Mucosa of stomach (tissue), 1 donor: Measurements from ENCODE around the gene HMGCS2.
A peak's percentile ranks its signal among the peaks of the same experiment; 100 is the strongest.

Experiments used
- H3K27me3 ChIP-seq: one replicate; pipeline ENCODE4 v1.7.0; 2013; ENCODE audit warnings: mild to moderate bottlenecking, low read length; ENCODE audit not compliant: control insufficient read depth, insufficient read depth
- H3K36me3 ChIP-seq: one replicate; pipeline ENCODE4 v1.7.0; 2013; ENCODE audit warnings: low read length; ENCODE audit not compliant: control insufficient read depth, insufficient read depth
- H3K4me1 ChIP-seq: one replicate; pipeline ENCODE4 v1.7.0; 2013; ENCODE audit warnings: mild to moderate bottlenecking, low read length; ENCODE audit not compliant: control insufficient read depth, insufficient read depth
- H3K4me3 ChIP-seq: one replicate; pipeline ENCODE4 v1.7.0; 2013; ENCODE audit warnings: low read length
- H3K9ac ChIP-seq: one replicate; pipeline ENCODE4 v1.7.0; 2013; ENCODE audit warnings: mild to moderate bottlenecking, low read length, moderate library complexity
- H3K9me3 ChIP-seq: one replicate; pipeline ENCODE4 v1.7.0; 2013; ENCODE audit warnings: mild to moderate bottlenecking, low read length, moderate library complexity; ENCODE audit not compliant: control insufficient read depth
- donor health status: Pancreatic carcinoma.

Gene HMGCS2

DNA sequence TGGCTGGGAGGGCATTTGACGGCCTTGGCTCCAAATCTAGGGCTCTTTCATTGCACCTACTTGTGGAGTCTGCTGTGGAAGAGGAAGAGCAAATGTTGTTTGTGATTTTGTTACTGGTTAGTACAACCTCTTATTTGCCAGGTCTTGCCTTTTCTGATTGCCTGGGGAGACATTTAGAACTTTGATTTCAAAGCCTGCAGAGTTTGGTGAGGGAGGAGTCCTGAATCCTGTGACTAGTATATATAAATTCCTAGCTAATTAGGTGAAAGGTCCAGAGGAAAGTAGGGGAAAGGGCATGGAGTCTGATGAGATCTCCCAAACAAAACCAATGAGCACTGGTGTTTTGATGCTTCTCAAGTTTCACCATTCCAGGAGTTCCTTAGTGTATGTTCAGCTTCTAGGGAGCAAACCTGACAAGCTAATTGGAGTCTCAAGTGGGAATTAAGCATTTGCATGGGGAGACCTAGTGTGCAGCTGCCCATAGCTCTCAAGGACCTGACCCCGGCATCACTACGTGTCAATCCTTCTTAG lies 5.1 kb upstream of the HMGCS2 start:
- Histone ChIP-seq H3K4me1 (peaks cover 59% of the 10 kb centered on the region), H3K36me3 (no peaks in the 10 kb centered on the region), H3K9me3 (no peaks in the 10 kb centered on the region), H3K27me3 (no peaks in the 10 kb centered on the region), H3K9ac (no peak overlapping the region), H3K4me3 (no peak overlapping the region)

DNA sequence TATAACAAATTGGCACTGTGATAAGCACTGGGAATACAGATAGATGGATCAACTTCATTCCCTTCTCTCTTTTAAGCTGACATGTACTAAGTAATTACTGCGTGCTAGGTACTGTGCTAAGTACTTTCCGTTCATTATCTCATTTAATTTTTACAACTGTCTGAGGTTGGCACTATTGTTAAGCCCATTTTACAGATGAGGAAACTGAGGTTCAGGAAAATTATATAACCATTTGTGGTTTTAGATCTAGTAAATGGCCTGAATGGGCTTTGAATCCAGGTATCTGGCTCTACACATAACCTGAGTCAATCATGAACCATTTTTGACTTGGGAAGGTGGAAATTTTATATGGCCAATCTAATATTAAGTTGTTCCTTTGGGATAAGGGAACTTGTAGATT lies 3.6 kb upstream of the HMGCS2 start:
- no peaks in the 10 kb centered on the region for H3K27me3 ChIP-seq
- H3K4me1 ChIP-seq, result peaks cover 67% of the 10 kb centered on the region
- no peaks in the 10 kb centered on the region for H3K36me3 ChIP-seq
- H3K9ac ChIP-seq, result no peak overlapping the region
- no peaks in the 10 kb centered on the region for H3K9me3 ChIP-seq
- H3K4me3 ChIP-seq, result no peak overlapping the region

DNA sequence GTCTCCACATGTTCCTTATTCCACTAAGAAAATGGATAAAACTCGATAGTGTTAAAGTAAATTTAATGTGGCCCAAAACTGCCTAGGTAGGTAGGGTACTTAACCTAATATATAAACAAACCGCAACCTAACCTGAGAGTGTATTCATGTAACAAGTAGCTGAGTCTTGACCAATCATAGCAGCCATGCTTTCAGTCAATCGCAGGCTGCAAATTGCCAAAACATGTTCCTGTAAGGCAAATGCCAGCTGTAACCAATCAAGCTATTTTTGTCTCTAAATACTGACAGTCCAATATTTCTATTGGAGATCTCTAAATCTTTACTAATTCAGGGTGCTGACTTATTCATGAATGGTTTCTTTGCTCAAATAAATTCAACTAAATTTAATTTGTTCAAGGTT lies 3.1 kb upstream of the HMGCS2 start:
- H3K27me3 ChIP-seq, result no peaks in the 10 kb centered on the region
- H3K4me1 ChIP-seq, result peaks cover 72% of the 10 kb centered on the region
- no peak overlapping the region for H3K4me3 ChIP-seq
- no peaks in the 10 kb centered on the region for H3K9me3 ChIP-seq
- H3K36me3 ChIP-seq, result no peaks in the 10 kb centered on the region
- H3K9ac ChIP-seq, result no peak overlapping the region

DNA sequence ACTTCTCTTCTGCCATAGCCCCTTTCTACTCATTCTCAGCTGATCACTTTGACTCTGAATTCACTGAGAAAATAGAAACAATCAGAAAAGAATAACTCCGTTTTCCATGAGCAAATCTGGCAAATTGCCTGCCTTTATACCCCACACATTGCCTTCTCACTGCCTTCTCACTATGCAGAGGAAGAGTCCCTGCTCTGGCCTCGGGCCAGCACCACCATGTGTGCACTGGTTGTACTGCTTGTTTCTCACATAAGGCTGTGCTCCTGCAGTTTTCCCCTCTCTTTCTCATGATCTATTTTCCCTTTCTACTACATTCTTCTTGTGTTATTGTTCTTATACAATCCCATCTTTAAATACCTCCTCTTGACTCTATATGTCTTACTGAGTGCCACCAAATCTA lies 2.3 kb upstream of the HMGCS2 start:
- Histone ChIP-seq H3K4me3 (no peak overlapping the region), H3K9me3 (no peaks in the 10 kb centered on the region), H3K4me1 (peaks cover 78% of the 10 kb centered on the region), H3K9ac (no peak overlapping the region), H3K27me3 (no peaks in the 10 kb centered on the region), H3K36me3 (no peaks in the 10 kb centered on the region)

DNA sequence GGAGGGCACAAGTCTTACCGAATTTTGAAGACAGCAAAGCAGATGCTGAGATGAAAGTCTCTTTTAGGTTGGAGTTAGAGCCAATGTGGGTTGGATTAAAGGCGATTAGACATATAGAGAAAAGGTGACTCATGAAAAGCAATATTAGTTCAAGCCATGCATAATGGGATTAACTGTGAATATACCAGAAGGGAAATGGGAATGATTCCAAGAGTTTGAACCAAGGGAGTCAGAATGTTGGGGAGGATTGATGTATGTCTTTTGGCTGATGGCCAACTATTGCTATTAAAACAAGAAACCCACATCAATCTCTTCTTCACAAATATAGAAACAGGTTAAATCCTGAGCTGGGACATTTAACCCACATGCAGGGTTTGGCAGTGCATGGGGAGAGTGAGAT lies 1.2 kb downstream of the HMGCS2 start:
- Histone ChIP-seq H3K4me3 (peak overlapping the region; percentile 43), H3K9ac (peak overlapping the region; percentile 25)

DNA sequence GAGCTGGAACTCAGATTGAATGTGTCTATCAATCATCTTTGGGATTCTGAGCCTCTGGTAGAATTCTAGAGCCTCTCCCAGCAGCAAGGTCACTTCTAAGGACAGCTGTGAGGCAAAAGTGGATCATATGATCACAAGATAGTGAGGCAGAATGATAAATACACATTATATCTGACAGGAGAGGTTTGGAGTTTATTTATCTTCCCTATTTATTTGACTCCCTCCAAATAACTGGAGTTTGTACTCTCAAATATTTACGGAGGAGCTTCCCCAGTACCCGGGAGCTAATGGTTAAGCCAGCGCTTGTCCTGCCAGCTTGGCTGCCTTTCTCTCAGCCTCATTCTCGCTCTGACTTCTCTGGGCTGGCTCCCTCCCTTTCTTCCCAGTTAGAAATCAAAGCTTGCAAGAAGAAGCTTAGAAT lies 2.3 kb downstream of the HMGCS2 start:
- Histone ChIP-seq H3K9me3 (no peaks in the 10 kb centered on the region), H3K4me3 (no peak overlapping the region), H3K9ac (peak overlapping the region; percentile 25), H3K36me3 (no peaks in the 10 kb centered on the region), H3K27me3 (no peaks in the 10 kb centered on the region), H3K4me1 (peaks cover 46% of the 10 kb centered on the region)

More for the DNA sequence above, 1.2 kb downstream of the HMGCS2 start:
- Histone ChIP-seq H3K27me3 (no peaks in the 10 kb centered on the region), H3K9me3 (no peaks in the 10 kb centered on the region), H3K36me3 (no peaks in the 10 kb centered on the region), H3K4me1 (peaks cover 51% of the 10 kb centered on the region)

DNA sequence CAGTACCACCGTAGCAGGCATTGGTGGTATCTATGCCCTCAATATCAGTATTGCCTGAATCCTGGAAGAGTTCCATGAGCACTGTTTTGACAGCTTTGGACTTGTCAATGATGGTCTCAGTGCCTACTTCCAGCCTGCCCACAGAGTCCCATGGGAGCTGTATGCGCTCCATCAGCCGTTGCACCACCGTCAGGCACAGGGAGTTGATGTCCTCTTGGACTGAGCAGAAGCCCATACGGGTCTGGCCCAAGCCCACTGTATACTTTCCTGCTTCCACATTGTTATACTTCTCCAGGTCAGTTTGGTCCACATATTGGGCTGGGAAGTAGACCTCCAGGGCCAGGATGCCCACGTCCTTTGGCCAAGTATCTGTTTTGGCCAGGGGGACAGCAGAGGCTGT lies 4.5 kb downstream of the HMGCS2 start:
- no peaks in the 10 kb centered on the region for H3K27me3 ChIP-seq
- no peak overlapping the region for H3K9ac ChIP-seq
- H3K9me3 ChIP-seq, result no peaks in the 10 kb centered on the region
- peaks cover 27% of the 10 kb centered on the region for H3K4me1 ChIP-seq
- H3K36me3 ChIP-seq, result no peaks in the 10 kb centered on the region
- H3K4me3 ChIP-seq, result no peak overlapping the region

DNA sequence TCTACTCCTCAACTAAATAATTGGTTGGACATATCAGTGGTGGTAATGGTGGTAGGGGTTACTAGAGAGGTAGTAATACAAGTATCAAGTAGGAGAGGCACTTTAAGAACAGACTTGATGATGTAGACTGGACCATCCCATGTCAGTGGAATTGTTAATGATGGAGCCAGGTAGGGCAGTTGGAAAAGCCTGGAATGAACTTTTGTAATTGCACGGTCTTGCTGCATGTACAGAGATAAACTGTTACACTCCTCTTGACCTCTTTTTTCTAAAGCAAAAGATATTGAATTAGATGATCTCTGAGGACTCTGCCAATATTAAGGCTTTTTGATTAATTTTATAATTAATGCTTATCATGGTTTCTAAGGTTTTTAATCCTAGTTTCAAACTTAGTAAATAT lies 5.8 kb downstream of the HMGCS2 start:
- Histone ChIP-seq H3K27me3 (no peaks in the 10 kb centered on the region), H3K4me1 (peaks cover 15% of the 10 kb centered on the region), H3K36me3 (no peaks in the 10 kb centered on the region), H3K4me3 (no peak overlapping the region), H3K9me3 (no peaks in the 10 kb centered on the region), H3K9ac (no peak overlapping the region)

DNA sequence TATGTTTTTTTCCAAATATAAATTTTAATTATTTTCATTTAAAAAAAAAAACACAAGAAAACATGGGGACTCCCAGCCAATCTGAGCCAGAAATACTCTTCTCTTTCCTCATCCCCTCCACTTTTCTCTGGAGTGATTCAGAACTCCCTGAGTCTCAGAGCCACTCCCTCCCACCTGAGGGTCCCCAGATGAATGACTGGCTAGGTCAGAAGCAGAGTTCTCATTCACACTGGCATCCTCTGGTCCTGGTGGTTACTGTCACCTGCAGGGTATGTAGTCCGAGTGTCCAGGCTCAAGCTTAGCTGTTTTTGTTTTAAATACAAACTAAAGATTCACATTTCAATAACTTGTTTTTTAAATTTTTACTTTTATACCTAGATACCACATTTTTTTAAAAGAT lies 6.3 kb downstream of the HMGCS2 start:
- Histone ChIP-seq H3K4me1 (peaks cover 15% of the 10 kb centered on the region), H3K36me3 (no peaks in the 10 kb centered on the region), H3K9me3 (no peaks in the 10 kb centered on the region), H3K4me3 (no peak overlapping the region), H3K9ac (no peak overlapping the region), H3K27me3 (no peaks in the 10 kb centered on the region)

DNA sequence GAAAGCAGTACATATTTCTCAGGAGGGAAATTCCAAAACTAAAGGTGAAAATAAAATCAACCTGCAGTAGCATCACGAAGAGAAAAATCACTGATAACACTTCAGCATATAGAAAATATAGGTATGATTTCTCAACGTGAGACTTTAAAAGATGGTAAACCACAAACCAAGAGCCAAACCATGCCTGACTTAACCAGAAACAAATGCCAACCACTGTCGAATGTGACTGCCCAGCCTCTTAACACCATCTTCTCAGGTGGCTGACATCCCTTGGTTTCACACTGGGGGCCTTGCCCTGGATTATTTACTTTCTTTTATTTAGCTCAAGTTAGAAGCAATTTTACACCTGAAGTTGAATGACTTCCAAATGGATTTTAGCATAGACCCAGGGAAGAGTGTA lies 10.1 kb downstream of the HMGCS2 start:
- Histone ChIP-seq H3K27me3 (no peaks in the 10 kb centered on the region), H3K4me3 (no peak overlapping the region), H3K4me1 (no peaks in the 10 kb centered on the region), H3K9ac (no peak overlapping the region), H3K36me3 (peaks cover 4% of the 10 kb centered on the region), H3K9me3 (no peaks in the 10 kb centered on the region)

DNA sequence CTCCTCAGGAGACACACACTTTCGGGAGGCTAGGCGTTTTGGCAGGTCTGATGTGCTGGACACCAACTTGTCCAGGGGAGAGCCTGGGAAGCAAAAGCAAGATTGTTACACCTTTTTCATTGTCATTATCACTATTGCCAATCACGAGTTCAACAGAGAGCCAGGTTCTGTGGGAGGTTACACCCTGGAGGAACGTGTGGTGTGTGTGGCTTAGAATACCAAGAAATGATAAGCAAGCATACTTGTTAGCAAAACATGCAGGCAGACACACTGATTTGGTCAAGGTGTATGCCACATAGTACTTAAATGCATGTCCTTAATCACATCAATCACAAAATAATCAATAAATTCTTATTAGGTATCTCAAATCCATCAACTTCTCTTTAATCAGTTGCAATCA lies 16.1 kb downstream of the HMGCS2 start:
- H3K9ac ChIP-seq, result no peak overlapping the region
- H3K9me3 ChIP-seq, result no peaks in the 10 kb centered on the region
- H3K36me3 ChIP-seq, result peaks cover 4% of the 10 kb centered on the region
- H3K4me1 ChIP-seq, result no peaks in the 10 kb centered on the region
- H3K27me3 ChIP-seq, result no peaks in the 10 kb centered on the region
- H3K4me3 ChIP-seq, result no peak overlapping the region

DNA sequence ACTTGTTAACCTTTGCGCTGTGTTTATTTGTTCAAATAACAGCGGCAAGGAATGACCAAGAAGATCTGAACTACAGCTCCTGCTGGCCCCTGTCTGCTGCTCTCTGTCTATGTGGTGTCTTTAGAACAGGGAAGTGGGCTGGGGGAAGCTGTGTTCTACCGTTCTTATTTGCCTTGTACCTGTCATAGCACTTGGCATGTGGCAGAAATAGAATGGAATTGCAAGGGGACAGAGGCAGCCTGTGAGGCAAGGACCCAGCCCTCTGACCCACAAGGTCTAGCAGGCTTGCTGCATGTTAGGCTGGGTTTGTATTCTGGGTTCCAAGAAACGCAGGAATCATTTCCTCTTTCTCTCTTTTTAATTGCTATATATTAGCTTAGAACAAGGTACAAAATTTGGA lies 20.7 kb downstream of the HMGCS2 start:
- H3K27me3 ChIP-seq, result no peaks in the 10 kb centered on the region
- H3K4me3 ChIP-seq, result no peak overlapping the region
- no peak overlapping the region for H3K9ac ChIP-seq
- peaks cover 13% of the 10 kb centered on the region for H3K4me1 ChIP-seq
- H3K9me3 ChIP-seq, result no peaks in the 10 kb centered on the region
- H3K36me3 ChIP-seq, result no peaks in the 10 kb centered on the region

DNA sequence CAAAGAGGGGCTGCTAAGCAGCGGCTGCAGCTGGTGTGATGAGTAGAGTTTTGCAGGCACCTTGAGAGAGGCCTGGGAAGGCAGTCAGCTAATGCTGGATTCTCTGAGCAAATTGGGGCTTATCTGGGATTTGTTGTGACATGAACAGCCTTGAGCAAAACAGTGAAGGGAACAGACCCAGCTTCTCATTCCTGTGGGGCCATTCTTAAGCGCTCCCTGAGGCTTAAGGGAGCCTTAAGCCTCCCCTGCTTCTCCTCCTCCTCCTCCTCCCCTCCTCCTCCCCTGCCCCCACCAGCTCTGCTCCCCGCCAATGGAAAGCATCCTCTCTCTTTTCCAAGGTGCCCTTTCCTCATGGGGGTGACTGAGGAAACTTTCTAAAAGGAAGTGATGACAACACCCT lies 21.3 kb downstream of the HMGCS2 start:
- Histone ChIP-seq H3K36me3 (no peaks in the 10 kb centered on the region), H3K4me1 (peaks cover 14% of the 10 kb centered on the region), H3K9me3 (no peaks in the 10 kb centered on the region), H3K9ac (no peak overlapping the region), H3K4me3 (no peak overlapping the region), H3K27me3 (no peaks in the 10 kb centered on the region)
